Mammary epithelial cell (primary cell): ENCODE results near the gene AFF2.

Experiments
- CTCF ChIP-seq, 2 donors: IDR thresholded peaks in 1 of 2; conservative IDR thresholded peaks in 1 of 2; 2 replicates each; pipeline ENCODE4 v1.5.1; 2011 to 2012; ENCODE audit warnings: inconsistent platforms in 2 of 2, low read length in 2 of 2, mild to moderate bottlenecking in 2 of 2, control low read depth in 1 of 2, low read depth in 1 of 2; ENCODE audit not compliant: insufficient read depth in 1 of 2; ENCODE audit errors: extremely low read depth in 1 of 2
- EZH2 ChIP-seq: IDR thresholded peaks from 2 replicates; pipeline ENCODE4 v1.6.1; 2012; ENCODE audit warnings: low read length, inconsistent platforms, borderline replicate concordance

GRCh38 chrX:148643460-148643859 is 143.0 kb downstream of the AFF2 start:
- TF ChIP-seq CTCF (conservative IDR thresholded peaks at IDR 0.05 in 1 of 2, IDR thresholded peaks at IDR 0.05 in 1 of 2; ENCODE audit: extremely low read depth in 1 of 2, insufficient read depth in 1 of 2, low read depth in 1 of 2, low read length in 2 of 2) (no peak), EZH2 (no peak)
